ENCODE measurements around the gene C1orf185. TPM values are rescaled to one million over a fixed set of nuclear protein-coding genes. Genes with fewer than 3 reads are reported as not detected.

C1orf185 gene
- polyA plus RNA-seq, 1 of the 3 experiments (the other 2 are of a cell fraction) = not detected

DNA sequence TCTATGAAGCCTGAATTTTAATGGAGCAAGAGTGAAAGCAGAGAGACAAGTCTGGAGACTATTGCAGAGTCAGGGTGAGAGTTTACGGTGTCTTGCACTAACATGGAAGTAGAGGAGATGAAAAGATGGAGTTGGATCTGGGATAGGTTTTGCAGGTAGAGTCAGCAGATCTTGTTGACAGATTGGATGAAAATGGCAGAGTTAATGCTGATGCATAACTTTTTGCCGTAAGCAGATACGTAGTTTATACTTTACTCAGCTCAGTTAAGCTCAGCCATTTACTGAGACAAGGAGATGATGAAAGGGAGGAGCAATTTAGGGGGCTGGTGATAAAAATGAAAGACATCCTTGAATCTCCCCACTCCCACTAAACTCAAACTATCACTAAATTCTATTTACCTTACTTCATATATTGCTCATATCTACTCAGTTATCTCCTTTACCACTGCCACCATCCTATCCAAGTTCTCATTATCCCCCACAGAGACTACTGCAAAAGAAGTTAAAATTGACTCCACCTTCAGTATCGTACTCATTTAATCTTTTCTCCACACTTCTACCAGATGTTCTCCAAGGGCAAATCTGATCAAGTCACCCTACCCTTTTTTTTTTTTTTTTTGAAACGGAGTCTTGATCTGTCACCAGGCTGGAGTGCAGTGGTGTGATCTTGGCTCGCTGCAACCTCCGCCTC, 13.8 kb downstream of the C1orf185 start:
- no peak overlapping the region for H2AFZ ChIP-seq (ENCODE audit: low read depth)

DNA sequence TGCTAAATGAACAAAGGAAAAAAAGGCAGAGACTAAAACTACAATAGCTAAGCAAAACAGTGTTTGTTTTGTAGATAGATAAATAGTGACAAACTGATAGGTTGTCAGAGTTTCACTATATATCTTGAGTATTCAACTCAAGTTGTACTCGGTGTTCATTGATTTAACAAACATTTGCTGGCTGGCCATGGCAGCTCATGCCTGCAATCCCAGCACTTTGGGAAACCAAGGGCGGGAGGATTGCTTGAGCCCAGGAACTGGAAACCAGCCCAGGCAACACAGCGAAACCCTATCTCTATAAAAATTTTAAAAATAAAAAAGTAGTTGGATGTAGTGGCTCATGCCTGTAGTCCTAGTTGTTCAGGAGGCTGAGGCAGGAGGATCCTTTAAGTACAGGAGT, 17.3 kb downstream of the C1orf185 start:
- H3K9me2 ChIP-seq = no peaks in the 10 kb centered on the region
- no peaks in the 10 kb centered on the region for H3K9me3 ChIP-seq
- no peaks in the 10 kb centered on the region for H3K4me1 ChIP-seq (ENCODE audit: control insufficient read depth in 1 of 2, insufficient read depth in 2 of 2, low read depth in 1 of 2, low read length in 1 of 2)
- ChIA-PET POLR2A (interaction anchor here (0.7 kb wide), 1 partner anchor 31 kb away, joined by 5 read pairs; no protein-coding TSS in a partner anchor), CTCF (interaction anchor here (1.8 kb wide), 1 partner anchor 170 kb away, joined by 6 read pairs; no protein-coding TSS in a partner anchor)
- no peak overlapping the region for H2AFZ ChIP-seq (ENCODE audit: low read depth)
- no peak overlapping the region for H3K4me2 ChIP-seq
- no peaks in the 10 kb centered on the region for H3K36me3 ChIP-seq (replicated peaks in 1 of 2; ENCODE audit: control insufficient read depth in 1 of 2, insufficient read depth in 2 of 2, low read length in 1 of 2)
- no peak for DNase-seq
- no peaks in the 10 kb centered on the region for H4K20me1 ChIP-seq (ENCODE audit: insufficient read depth)
- H3K9ac ChIP-seq = no peak overlapping the region
- no peaks in the 10 kb centered on the region for H3K27me3 ChIP-seq (ENCODE audit: insufficient read depth)
- WGBS (ENCODE audit: low lambda C conversion rate) = 86% methylated on average over 3 of the region's 3 CpGs
- no peaks in the 10 kb centered on the region for H3K79me2 ChIP-seq (ENCODE audit: insufficient read depth)
- H3F3A ChIP-seq (replicated peaks; ENCODE audit: insufficient read depth) = no peaks in the 10 kb centered on the region
- no peak overlapping the region for H3K4me3 ChIP-seq (ENCODE audit: low read depth in 2 of 2, low read length in 1 of 2)
- H3K27ac ChIP-seq (ENCODE audit: low read depth in 2 of 2, low read length in 1 of 2) = no peak overlapping the region
- TF ChIP-seq TAF1 (IDR thresholded peaks at IDR 0.05; ENCODE audit: borderline replicate concordance, low read depth, low read length) (no peak), MXI1 (IDR thresholded peaks at IDR 0.05; ENCODE audit: low read depth, low read length) (no peak), GABPA (IDR thresholded peaks at IDR 0.05; ENCODE audit: low read depth) (no peak), JUND (IDR thresholded peaks at IDR 0.05) (no peak), RXRA (IDR thresholded peaks at IDR 0.05; ENCODE audit: borderline replicate concordance, low read depth) (no peak), NFIC (IDR thresholded peaks at IDR 0.05; ENCODE audit: borderline replicate concordance) (no peak), EZH2phosphoT487 (IDR thresholded peaks at IDR 0.05; ENCODE audit: borderline replicate concordance, low read depth) (no peak), FOXM1 (IDR thresholded peaks at IDR 0.05; ENCODE audit: low read depth) (no peak), RFX5 (IDR thresholded peaks at IDR 0.05; ENCODE audit: low read length) (no peak)
- TF ChIP-seq, protein P1, sequence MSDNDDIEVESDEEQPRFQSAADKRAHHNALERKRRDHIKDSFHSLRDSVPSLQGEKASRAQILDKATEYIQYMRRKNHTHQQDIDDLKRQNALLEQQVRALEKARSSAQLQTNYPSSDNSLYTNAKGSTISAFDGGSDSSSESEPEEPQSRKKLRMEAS (IDR thresholded peaks at IDR 0.05; ENCODE audit: low read depth) = no peak
- TF ChIP-seq, protein P2, sequence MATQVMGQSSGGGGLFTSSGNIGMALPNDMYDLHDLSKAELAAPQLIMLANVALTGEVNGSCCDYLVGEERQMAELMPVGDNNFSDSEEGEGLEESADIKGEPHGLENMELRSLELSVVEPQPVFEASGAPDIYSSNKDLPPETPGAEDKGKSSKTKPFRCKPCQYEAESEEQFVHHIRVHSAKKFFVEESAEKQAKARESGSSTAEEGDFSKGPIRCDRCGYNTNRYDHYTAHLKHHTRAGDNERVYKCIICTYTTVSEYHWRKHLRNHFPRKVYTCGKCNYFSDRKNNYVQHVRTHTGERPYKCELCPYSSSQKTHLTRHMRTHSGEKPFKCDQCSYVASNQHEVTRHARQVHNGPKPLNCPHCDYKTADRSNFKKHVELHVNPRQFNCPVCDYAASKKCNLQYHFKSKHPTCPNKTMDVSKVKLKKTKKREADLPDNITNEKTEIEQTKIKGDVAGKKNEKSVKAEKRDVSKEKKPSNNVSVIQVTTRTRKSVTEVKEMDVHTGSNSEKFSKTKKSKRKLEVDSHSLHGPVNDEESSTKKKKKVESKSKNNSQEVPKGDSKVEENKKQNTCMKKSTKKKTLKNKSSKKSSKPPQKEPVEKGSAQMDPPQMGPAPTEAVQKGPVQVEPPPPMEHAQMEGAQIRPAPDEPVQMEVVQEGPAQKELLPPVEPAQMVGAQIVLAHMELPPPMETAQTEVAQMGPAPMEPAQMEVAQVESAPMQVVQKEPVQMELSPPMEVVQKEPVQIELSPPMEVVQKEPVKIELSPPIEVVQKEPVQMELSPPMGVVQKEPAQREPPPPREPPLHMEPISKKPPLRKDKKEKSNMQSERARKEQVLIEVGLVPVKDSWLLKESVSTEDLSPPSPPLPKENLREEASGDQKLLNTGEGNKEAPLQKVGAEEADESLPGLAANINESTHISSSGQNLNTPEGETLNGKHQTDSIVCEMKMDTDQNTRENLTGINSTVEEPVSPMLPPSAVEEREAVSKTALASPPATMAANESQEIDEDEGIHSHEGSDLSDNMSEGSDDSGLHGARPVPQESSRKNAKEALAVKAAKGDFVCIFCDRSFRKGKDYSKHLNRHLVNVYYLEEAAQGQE (IDR thresholded peaks at IDR 0.05; ENCODE audit: low read depth, low read length) = no peak
- TF ChIP-seq, protein P3, sequence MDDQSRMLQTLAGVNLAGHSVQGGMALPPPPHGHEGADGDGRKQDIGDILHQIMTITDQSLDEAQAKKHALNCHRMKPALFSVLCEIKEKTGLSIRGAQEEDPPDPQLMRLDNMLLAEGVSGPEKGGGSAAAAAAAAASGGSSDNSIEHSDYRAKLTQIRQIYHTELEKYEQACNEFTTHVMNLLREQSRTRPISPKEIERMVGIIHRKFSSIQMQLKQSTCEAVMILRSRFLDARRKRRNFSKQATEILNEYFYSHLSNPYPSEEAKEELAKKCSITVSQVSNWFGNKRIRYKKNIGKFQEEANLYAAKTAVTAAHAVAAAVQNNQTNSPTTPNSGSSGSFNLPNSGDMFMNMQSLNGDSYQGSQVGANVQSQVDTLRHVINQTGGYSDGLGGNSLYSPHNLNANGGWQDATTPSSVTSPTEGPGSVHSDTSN (IDR thresholded peaks at IDR 0.05) = no peak
- TF ChIP-seq, protein P4, sequence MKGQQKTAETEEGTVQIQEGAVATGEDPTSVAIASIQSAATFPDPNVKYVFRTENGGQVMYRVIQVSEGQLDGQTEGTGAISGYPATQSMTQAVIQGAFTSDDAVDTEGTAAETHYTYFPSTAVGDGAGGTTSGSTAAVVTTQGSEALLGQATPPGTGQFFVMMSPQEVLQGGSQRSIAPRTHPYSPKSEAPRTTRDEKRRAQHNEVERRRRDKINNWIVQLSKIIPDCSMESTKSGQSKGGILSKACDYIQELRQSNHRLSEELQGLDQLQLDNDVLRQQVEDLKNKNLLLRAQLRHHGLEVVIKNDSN (IDR thresholded peaks at IDR 0.05; ENCODE audit: borderline replicate concordance, low read depth) = no peak

More for the DNA sequence above, 13.8 kb downstream of the C1orf185 start:
- H3K9me3 ChIP-seq = no peaks in the 10 kb centered on the region
- no peak overlapping the region for H3K27ac ChIP-seq (ENCODE audit: low read depth in 2 of 2, low read length in 1 of 2)
- POLR2A ChIA-PET = no interaction called here
- CTCF ChIA-PET = interaction anchor here (1.3 kb wide), 1 partner anchor 10 kb away, joined by 4 read pairs; no protein-coding TSS in a partner anchor
- TF ChIP-seq TEAD4 (IDR thresholded peaks at IDR 0.05; ENCODE audit: borderline replicate concordance, insufficient read depth) (no peak), TCF12 (IDR thresholded peaks at IDR 0.05) (no peak), CHD2 (IDR thresholded peaks at IDR 0.05; ENCODE audit: low read length, partially characterized antibody) (no peak)
- TF ChIP-seq, protein P2 (IDR thresholded peaks at IDR 0.05; ENCODE audit: low read depth, low read length) = no peak
- H3K36me3 ChIP-seq (replicated peaks in 1 of 2; ENCODE audit: control insufficient read depth in 1 of 2, insufficient read depth in 2 of 2, low read length in 1 of 2) = no peaks in the 10 kb centered on the region
- no peaks in the 10 kb centered on the region for H3K9me2 ChIP-seq
- H3F3A ChIP-seq (replicated peaks; ENCODE audit: insufficient read depth) = no peaks in the 10 kb centered on the region
- H3K4me2 ChIP-seq = no peak overlapping the region
- H3K9ac ChIP-seq = no peak overlapping the region
- no peaks in the 10 kb centered on the region for H3K79me2 ChIP-seq (ENCODE audit: insufficient read depth)
- 88% methylated on average over 7 of the region's 7 CpGs for WGBS (ENCODE audit: low lambda C conversion rate)
- no peak overlapping the region for H3K4me3 ChIP-seq (ENCODE audit: low read depth in 2 of 2, low read length in 1 of 2)
- H3K4me1 ChIP-seq (ENCODE audit: control insufficient read depth in 1 of 2, insufficient read depth in 2 of 2, low read depth in 1 of 2, low read length in 1 of 2) = no peaks in the 10 kb centered on the region
- H3K27me3 ChIP-seq (ENCODE audit: insufficient read depth) = no peaks in the 10 kb centered on the region
- no peak for DNase-seq
- no peaks in the 10 kb centered on the region for H4K20me1 ChIP-seq (ENCODE audit: insufficient read depth)
